22Rv1 (cell line): ENCODE data around the gene SRA1.
"Not testable (repeated sequence)": the region's sequence is repeated elsewhere in the genome, so short reads cannot be mapped to it uniquely, and the experiment has no call there.

Source experiments
- ZFX ChIP-seq: fragments of 450-650 bp; IDR thresholded peaks from 2 replicates; pipeline ENCODE4 v1.6.1; 2017; ENCODE audit warnings: antibody characterized with exemption, borderline replicate concordance
- TF ChIP-seq, protein P1 (sequence below): fragments of 450-650 bp; IDR thresholded peaks from 2 replicates; pipeline ENCODE4 v1.5.1; 2017; ENCODE audit warnings: mild to moderate bottlenecking

GRCh38 chr5:140579188-140579747 lies 22.0 kb upstream of the SRA1 start:
- TF ChIP-seq, protein P1, sequence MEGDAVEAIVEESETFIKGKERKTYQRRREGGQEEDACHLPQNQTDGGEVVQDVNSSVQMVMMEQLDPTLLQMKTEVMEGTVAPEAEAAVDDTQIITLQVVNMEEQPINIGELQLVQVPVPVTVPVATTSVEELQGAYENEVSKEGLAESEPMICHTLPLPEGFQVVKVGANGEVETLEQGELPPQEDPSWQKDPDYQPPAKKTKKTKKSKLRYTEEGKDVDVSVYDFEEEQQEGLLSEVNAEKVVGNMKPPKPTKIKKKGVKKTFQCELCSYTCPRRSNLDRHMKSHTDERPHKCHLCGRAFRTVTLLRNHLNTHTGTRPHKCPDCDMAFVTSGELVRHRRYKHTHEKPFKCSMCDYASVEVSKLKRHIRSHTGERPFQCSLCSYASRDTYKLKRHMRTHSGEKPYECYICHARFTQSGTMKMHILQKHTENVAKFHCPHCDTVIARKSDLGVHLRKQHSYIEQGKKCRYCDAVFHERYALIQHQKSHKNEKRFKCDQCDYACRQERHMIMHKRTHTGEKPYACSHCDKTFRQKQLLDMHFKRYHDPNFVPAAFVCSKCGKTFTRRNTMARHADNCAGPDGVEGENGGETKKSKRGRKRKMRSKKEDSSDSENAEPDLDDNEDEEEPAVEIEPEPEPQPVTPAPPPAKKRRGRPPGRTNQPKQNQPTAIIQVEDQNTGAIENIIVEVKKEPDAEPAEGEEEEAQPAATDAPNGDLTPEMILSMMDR: not testable (repeated sequence)
- not testable (repeated sequence) for TF ChIP-seq ZFX
